ENCODE data around the gene GAD1.

- TF ChIP-seq YY1 (IDR thresholded peaks at IDR 0.05; ENCODE audit: insufficient read depth, insufficient read length) (no peak), SUZ12 (IDR thresholded peaks at IDR 0.05; ENCODE audit: extremely low read depth, insufficient read depth, insufficient read length) (no peak), ZNF274 (IDR thresholded peaks at IDR 0.05; ENCODE audit: low read depth, low read length) (no peak)
These were observed 34.9 kb downstream of the GAD1 start for GRCh38 chr2:170851635-170852034.

Data from NT2/D1 (cell line).